Ishikawa (cell line): ENCODE results near the gene RCAN2.

ENCODE experiments used
- CEBPB ChIP-seq: IDR thresholded peaks from 2 replicates; pipeline ENCODE4 v1.6.1; 2012
- CREB1 ChIP-seq: IDR thresholded peaks from 2 replicates; pipeline ENCODE4 v1.6.1; 2012; ENCODE audit warnings: low read depth
- EP300 ChIP-seq: IDR thresholded peaks from 2 replicates; pipeline ENCODE4 v1.6.1; 2012; ENCODE audit warnings: borderline replicate concordance
- MAX ChIP-seq: IDR thresholded peaks from 2 replicates; pipeline ENCODE4 v1.6.1; 2012
- REST ChIP-seq: IDR thresholded peaks from 2 replicates; pipeline ENCODE4 v1.6.1; 2012; ENCODE audit warnings: low read depth, mild to moderate bottlenecking
- TAF1 ChIP-seq: IDR thresholded peaks from 2 replicates; pipeline ENCODE4 v1.6.1; 2012; ENCODE audit warnings: low read depth, mild to moderate bottlenecking
- YY1 ChIP-seq: IDR thresholded peaks from 2 replicates; pipeline ENCODE4 v1.6.1; 2012; ENCODE audit warnings: low read depth
- ZBTB7A ChIP-seq: IDR thresholded peaks from 2 replicates; pipeline ENCODE4 v1.6.1; 2012; ENCODE audit warnings: low read depth

- TF ChIP-seq EP300 (no peak), YY1 (no peak), REST (no peak), MAX (no peak), TAF1 (no peak), CREB1 (no peak), ZBTB7A (no peak), CEBPB (no peak)
These were observed 123.7 kb downstream of the RCAN2 start for GRCh38 chr6:46367354-46368168.
